GM23338 (cell line): Measurements from ENCODE around the gene ETNPPL. TPM values are rescaled to one million over a fixed set of nuclear protein-coding genes. Genes with fewer than 3 reads are reported as not detected.
A peak's percentile ranks its signal among the peaks of the same experiment; 100 is the strongest.

Source experiments
- ATAC-seq: fragments of 200-7000 bp; cut with Tn5 transposase; 3 replicates; pipeline ENCODE4 v1.9.1; 2020
- DNase-seq: peaks from one replicate; pipeline ENCODE4 v3.0.0-alpha.2; 2015; ENCODE audit warnings: low spot score
- H2AFZ ChIP-seq: fragments of 200-600 bp; sonication (generic); 2 replicates; pipeline ENCODE4 v1.8.0; 2016; ENCODE audit warnings: antibody characterized with exemption, mild to moderate bottlenecking, moderate library complexity
- H3F3A ChIP-seq: fragments of 200-600 bp; sonication (generic); replicated peaks from 2 replicates; pipeline ENCODE4 v1.8.0; 2017; ENCODE audit warnings: antibody characterized with exemption, mixed run types, low read depth
- H3K27ac ChIP-seq: fragments of 200-600 bp; sonication (generic); 2 replicates; pipeline ENCODE4 v1.6.1; 2016; ENCODE audit warnings: low read depth
- H3K27me3 ChIP-seq: fragments of 200-600 bp; sonication (generic); 2 replicates; pipeline ENCODE4 v1.8.0; 2016; ENCODE audit warnings: mild to moderate bottlenecking, mixed run types, moderate library complexity; ENCODE audit not compliant: insufficient read depth
- H3K36me3 ChIP-seq: fragments of 200-600 bp; sonication (generic); 2 replicates; pipeline ENCODE4 v1.8.0; 2016; ENCODE audit warnings: mild to moderate bottlenecking; ENCODE audit not compliant: insufficient read depth
- H3K4me1 ChIP-seq: fragments of 200-600 bp; sonication (generic); 2 replicates; pipeline ENCODE4 v1.8.0; 2016; ENCODE audit warnings: mild to moderate bottlenecking, moderate library complexity; ENCODE audit not compliant: insufficient read depth
- H3K4me2 ChIP-seq: fragments of 200-600 bp; sonication (generic); 2 replicates; pipeline ENCODE4 v1.7.1; 2017; ENCODE audit warnings: mixed run types
- H3K4me3 ChIP-seq: fragments of 200-600 bp; sonication (generic); 2 replicates; pipeline ENCODE4 v1.6.1; 2016; ENCODE audit warnings: mixed run types
- H3K79me2 ChIP-seq: fragments of 200-600 bp; sonication (generic); replicated peaks from 2 replicates; pipeline ENCODE4 v1.8.0; 2017; ENCODE audit warnings: mild to moderate bottlenecking; ENCODE audit not compliant: insufficient read depth
- H3K9me2 ChIP-seq: fragments of 200-600 bp; sonication (generic); 2 replicates; pipeline ENCODE4 v1.8.0; 2017; ENCODE audit not compliant: insufficient read depth
- H4K20me1 ChIP-seq: fragments of 200-600 bp; sonication (generic); replicated peaks from 2 replicates; pipeline ENCODE4 v1.8.0; 2017; ENCODE audit warnings: mild to moderate bottlenecking; ENCODE audit not compliant: insufficient read depth
- H3K27ac Mint-ChIP-seq: 2 replicates; pipeline ENCODE4 v1.8.0; 2020; ENCODE audit warnings: inconsistent platforms, mild to moderate bottlenecking, moderate library complexity, mixed read lengths
- H3K27me3 Mint-ChIP-seq: 3 replicates; pipeline ENCODE4 v1.8.0; 2022; ENCODE audit warnings: low read depth, mild to moderate bottlenecking, moderate library complexity, mixed read lengths, inconsistent platforms; ENCODE audit not compliant: insufficient read depth, poor library complexity
- H3K36me3 Mint-ChIP-seq: 3 replicates; pipeline ENCODE4 v1.8.0; 2021; ENCODE audit warnings: low read depth, mild to moderate bottlenecking, inconsistent platforms, moderate library complexity, mixed read lengths
- H3K4me1 Mint-ChIP-seq: 3 replicates; pipeline ENCODE4 v1.8.0; 2020; ENCODE audit warnings: mild to moderate bottlenecking, inconsistent platforms, mixed read lengths
- H3K4me3 Mint-ChIP-seq: 3 replicates; pipeline ENCODE4 v1.8.0; 2021; ENCODE audit warnings: moderate library complexity, mild to moderate bottlenecking, inconsistent platforms, mixed read lengths
- H3K9me3 Mint-ChIP-seq: 3 replicates; pipeline ENCODE4 v1.8.0; 2020; ENCODE audit warnings: moderate library complexity, mild to moderate bottlenecking, inconsistent platforms, mixed read lengths
- CREB1 ChIP-seq: fragments of 250-450 bp; sonication (Bioruptor Pico); IDR thresholded peaks from 2 replicates; pipeline ENCODE4 v1.5.0; 2020; ENCODE audit warnings: low read depth, mild to moderate bottlenecking, moderate library complexity
- CTCF ChIP-seq, 2 experiments: fragments of 200-600 bp in 1 of 2; sonication (generic) in 1 of 2; conservative IDR thresholded peaks; 2 replicates each; pipeline versions ENCODE4 v1.5.1 to v1.6.1; 2016 to 2017; ENCODE audit warnings: antibody characterized with exemption in 2 of 2, low read depth in 2 of 2, mild to moderate bottlenecking in 2 of 2, moderate library complexity in 1 of 2
- ETS1 ChIP-seq: IDR thresholded peaks from 2 replicates; pipeline ENCODE4 v1.6.1; 2016; ENCODE audit warnings: antibody characterized with exemption
- EZH2 ChIP-seq: fragments of 200-600 bp; sonication (generic); IDR thresholded peaks from one replicate; pipeline ENCODE4 v1.8.0; 2017; ENCODE audit warnings: antibody characterized with exemption, mild to moderate bottlenecking, low read depth; ENCODE audit not compliant: unreplicated experiment
- EZH2phosphoT487 ChIP-seq: fragments of 200-600 bp; sonication (generic); IDR thresholded peaks from one replicate; pipeline ENCODE4 v1.8.1; 2018; ENCODE audit warnings: antibody characterized with exemption; ENCODE audit not compliant: unreplicated experiment
- JUNB ChIP-seq: IDR thresholded peaks from one replicate; pipeline ENCODE4 v1.6.1; 2016; ENCODE audit warnings: antibody characterized with exemption; ENCODE audit not compliant: unreplicated experiment
- NANOG ChIP-seq: IDR thresholded peaks from 2 replicates; pipeline ENCODE4 v1.6.1; 2016; ENCODE audit warnings: antibody characterized with exemption, borderline replicate concordance
- POLR2AphosphoS5 ChIP-seq: IDR thresholded peaks from 2 replicates; pipeline ENCODE4 v1.6.1; 2016; ENCODE audit warnings: antibody characterized with exemption, low read depth
- REST ChIP-seq: IDR thresholded peaks from one replicate; pipeline ENCODE4 v1.6.1; 2018; ENCODE audit warnings: antibody characterized with exemption; ENCODE audit not compliant: unreplicated experiment
- STAT1 ChIP-seq: IDR thresholded peaks from one replicate; pipeline ENCODE4 v1.6.1; 2016; ENCODE audit warnings: antibody characterized with exemption; ENCODE audit not compliant: unreplicated experiment
- ZNF114 ChIP-seq: fragments of 250-450 bp; sonication (Bioruptor Pico); IDR thresholded peaks from 2 replicates; pipeline ENCODE4 v1.5.0; 2020; ENCODE audit warnings: mild to moderate bottlenecking, moderate library complexity
- ZNF331 ChIP-seq: fragments of 250-450 bp; sonication (Bioruptor Pico); IDR thresholded peaks from 2 replicates; pipeline ENCODE4 v1.5.0; 2020; ENCODE audit warnings: low read depth, mild to moderate bottlenecking, moderate library complexity
- ZNF462 ChIP-seq: fragments of 250-450 bp; sonication (Bioruptor Pico); IDR thresholded peaks from 2 replicates; pipeline ENCODE4 v1.5.0; 2020; ENCODE audit warnings: mild to moderate bottlenecking, moderate library complexity
- polyA plus RNA-seq: library from polyadenylated mRNA; unstranded; fragments of >200 nt; fragmentation: Nextera tagmentation; extraction: Ambion mirVana; gene quantifications from 2 replicates; pipeline ENCODE4 v1.2.1, GENCODE V29; 2016
- total RNA-seq: library from RNA; depleted of rRNA; stranded (reverse); fragments of >200 nt; shearing (Covaris generic); gene quantifications from 2 replicates; pipeline ENCODE4 v1.2.3, GENCODE V29; 2014

ETNPPL gene
- total and polyA plus RNA-seq, 2 experiments from 2014 or later = 1.2 to 1.5 TPM

- Histone ChIP-seq H3K9me2 (no peaks in the 10 kb centered on the region), H3K27me3 (no peaks in the 10 kb centered on the region), H4K20me1 (no peaks in the 10 kb centered on the region), H3F3A (no peaks in the 10 kb centered on the region), H3K4me2 (no peak overlapping the region), H3K27ac (no peak overlapping the region), H2AFZ (peak overlapping the region; percentile 38; the same call in 1 of the 2 replicates), H3K36me3 (no peaks in the 10 kb centered on the region), H3K4me1 (no peaks in the 10 kb centered on the region), H3K79me2 (no peaks in the 10 kb centered on the region), H3K4me3 (no peak overlapping the region)
- Mint-ChIP-seq H3K4me1 (peaks cover 9% of the 10 kb centered on the region; the same call in 1 of the 3 replicates), H3K36me3 (no peaks in the 10 kb centered on the region), H3K27ac (no peak overlapping the region), H3K4me3 (no peak overlapping the region), H3K9me3 (no peaks in the 10 kb centered on the region), H3K27me3 (peaks cover 4% of the 10 kb centered on the region)
- DNase-seq (no peak), ATAC-seq (no peak)
- TF ChIP-seq CREB1 (no peak), EZH2phosphoT487 (no peak), NANOG (no peak), REST (no peak), ZNF114 (CRISPR knock-in tag) (no peak), ZNF462 (no peak), ZNF331 (CRISPR knock-in tag) (no peak), STAT1 (no peak), EZH2 (no peak), ETS1 (no peak), POLR2AphosphoS5 (no peak), JUNB (no peak), CTCF (conservative IDR thresholded peaks at IDR 0.05; ENCODE audit: low read depth in 2 of 2) (no peak)
These were observed 23.5 kb upstream of the ETNPPL start for GRCh38 chr4:108786351-108786750.
